ENCODE data around the gene CMTM3. TPM values are rescaled to one million over a fixed set of nuclear protein-coding genes. Genes with fewer than 3 reads are reported as not detected.

CMTM3 gene
- total RNA-seq, 1 experiment from 2014 or later, result 19.1 TPM

DNA sequence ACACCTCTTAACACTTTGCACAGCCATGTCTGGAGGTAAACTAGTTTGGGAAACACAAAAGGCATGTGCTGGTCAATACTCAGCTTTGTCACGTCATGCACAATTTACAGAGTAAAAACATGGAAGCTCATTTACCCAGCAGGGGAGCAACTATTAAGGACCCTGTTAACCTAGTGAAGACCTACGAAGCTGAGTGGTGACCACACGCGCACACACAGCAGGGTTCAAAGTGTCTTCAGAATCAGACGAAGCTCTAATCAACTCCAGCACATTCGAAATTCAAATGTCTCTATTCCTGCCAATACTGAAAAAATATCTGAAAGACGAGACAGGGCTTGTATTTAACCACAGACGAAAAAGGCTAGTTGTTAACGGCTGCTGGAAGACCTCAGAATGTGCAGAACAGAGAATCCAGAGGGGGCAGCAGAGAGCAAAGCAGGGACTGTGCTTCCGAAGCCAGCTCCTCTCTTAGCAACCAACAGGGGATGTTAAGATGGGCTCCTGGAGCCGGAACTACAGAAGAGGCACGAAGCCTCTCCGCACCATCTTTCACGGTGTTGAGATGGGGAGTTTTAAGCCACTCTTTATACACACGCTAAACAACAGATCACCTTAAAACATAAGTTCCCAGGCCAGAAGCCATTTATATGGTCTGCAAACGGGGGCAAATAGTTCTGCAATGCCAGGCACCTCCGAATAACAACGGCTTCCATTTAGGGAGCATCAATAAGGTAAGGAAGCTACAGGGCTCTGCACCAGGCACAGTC, 46.4 kb downstream of the CMTM3 start:
- ChIA-PET POLR2A (interaction anchor here (1.4 kb wide), 1 partner anchor 43 kb away, joined by 6 read pairs; no protein-coding TSS in a partner anchor), CTCF (interaction anchor here (0.5 to 4.0 kb wide), 56 partner anchors 8 to 373 kb away, joined by 3 to 80 read pairs (median 6); partner anchors contain the start of genes CKLF, CMTM3, CMTM4 and DYNC1LI2)
- TF ChIP-seq ZNF671 (CRISPR knock-in tag; IDR thresholded peaks at IDR 0.05) (no peak), SP1 (CRISPR knock-in tag; conservative IDR thresholded peaks at IDR 0.05) (0 out of 2 replicates have a peak, but pooled peaks have one; percentile 12), ZNF138 (CRISPR knock-in tag; conservative IDR thresholded peaks at IDR 0.05) (no peak), NR1H2 (CRISPR knock-in tag; IDR thresholded peaks at IDR 0.05) (no peak), MYBL2 (CRISPR knock-in tag; IDR thresholded peaks at IDR 0.05) (no peak), HMGA2 (CRISPR knock-in tag; IDR thresholded peaks at IDR 0.05) (no peak), RELA (CRISPR knock-in tag; IDR thresholded peaks at IDR 0.05; ENCODE audit: borderline replicate concordance) (no peak)
- TF ChIP-seq, protein P1, sequence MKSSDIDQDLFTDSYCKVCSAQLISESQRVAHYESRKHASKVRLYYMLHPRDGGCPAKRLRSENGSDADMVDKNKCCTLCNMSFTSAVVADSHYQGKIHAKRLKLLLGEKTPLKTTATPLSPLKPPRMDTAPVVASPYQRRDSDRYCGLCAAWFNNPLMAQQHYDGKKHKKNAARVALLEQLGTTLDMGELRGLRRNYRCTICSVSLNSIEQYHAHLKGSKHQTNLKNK (CRISPR knock-in tag; IDR thresholded peaks at IDR 0.05), result no peak
- TF ChIP-seq, protein P2, sequence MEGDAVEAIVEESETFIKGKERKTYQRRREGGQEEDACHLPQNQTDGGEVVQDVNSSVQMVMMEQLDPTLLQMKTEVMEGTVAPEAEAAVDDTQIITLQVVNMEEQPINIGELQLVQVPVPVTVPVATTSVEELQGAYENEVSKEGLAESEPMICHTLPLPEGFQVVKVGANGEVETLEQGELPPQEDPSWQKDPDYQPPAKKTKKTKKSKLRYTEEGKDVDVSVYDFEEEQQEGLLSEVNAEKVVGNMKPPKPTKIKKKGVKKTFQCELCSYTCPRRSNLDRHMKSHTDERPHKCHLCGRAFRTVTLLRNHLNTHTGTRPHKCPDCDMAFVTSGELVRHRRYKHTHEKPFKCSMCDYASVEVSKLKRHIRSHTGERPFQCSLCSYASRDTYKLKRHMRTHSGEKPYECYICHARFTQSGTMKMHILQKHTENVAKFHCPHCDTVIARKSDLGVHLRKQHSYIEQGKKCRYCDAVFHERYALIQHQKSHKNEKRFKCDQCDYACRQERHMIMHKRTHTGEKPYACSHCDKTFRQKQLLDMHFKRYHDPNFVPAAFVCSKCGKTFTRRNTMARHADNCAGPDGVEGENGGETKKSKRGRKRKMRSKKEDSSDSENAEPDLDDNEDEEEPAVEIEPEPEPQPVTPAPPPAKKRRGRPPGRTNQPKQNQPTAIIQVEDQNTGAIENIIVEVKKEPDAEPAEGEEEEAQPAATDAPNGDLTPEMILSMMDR (IDR thresholded peaks at IDR 0.05), result peak; percentile 80
- Mint-ChIP-seq H3K27me3 (ENCODE audit: low read depth) (no peaks in the 10 kb centered on the region), H3K27ac (0 out of 2 replicates have a peak overlapping the region, but pooled peaks have one; percentile 37), H3K9me3 (no peaks in the 10 kb centered on the region), H3K4me3 (peak overlapping the region; percentile 55), H3K36me3 (no peaks in the 10 kb centered on the region), H3K4me1 (peaks cover 18% of the 10 kb centered on the region)
- ATAC-seq (peak; percentile 97), DNase-seq (ENCODE audit: low spot score) (peak; percentile 88)

DNA sequence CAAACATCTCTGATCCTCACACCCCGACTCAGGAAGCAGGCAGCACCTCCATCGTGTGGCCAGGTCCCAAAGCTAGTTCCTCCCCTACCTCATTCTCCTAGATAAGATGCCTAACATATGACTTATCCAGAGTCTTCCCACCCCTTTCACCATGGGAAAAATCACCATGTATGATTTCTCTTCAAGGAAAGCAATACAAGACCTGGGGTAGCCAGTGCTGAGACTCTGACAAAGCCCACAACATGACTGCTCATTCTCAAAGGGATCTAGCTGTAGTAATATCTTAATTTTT, 46.9 kb downstream of the CMTM3 start:
- no peak for TF ChIP-seq ZNF396 (CRISPR knock-in tag; IDR thresholded peaks at IDR 0.05; ENCODE audit: borderline replicate concordance)
- TF ChIP-seq ZNF317 (CRISPR knock-in tag; IDR thresholded peaks at IDR 0.05; ENCODE audit: borderline replicate concordance, low read depth), result no peak
- no peak for TF ChIP-seq ZNF121 (CRISPR knock-in tag; IDR thresholded peaks at IDR 0.05)
- no peak for TF ChIP-seq MYBL2 (CRISPR knock-in tag; IDR thresholded peaks at IDR 0.05)
- TF ChIP-seq, protein P3, sequence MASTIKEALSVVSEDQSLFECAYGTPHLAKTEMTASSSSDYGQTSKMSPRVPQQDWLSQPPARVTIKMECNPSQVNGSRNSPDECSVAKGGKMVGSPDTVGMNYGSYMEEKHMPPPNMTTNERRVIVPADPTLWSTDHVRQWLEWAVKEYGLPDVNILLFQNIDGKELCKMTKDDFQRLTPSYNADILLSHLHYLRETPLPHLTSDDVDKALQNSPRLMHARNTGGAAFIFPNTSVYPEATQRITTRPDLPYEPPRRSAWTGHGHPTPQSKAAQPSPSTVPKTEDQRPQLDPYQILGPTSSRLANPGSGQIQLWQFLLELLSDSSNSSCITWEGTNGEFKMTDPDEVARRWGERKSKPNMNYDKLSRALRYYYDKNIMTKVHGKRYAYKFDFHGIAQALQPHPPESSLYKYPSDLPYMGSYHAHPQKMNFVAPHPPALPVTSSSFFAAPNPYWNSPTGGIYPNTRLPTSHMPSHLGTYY (CRISPR knock-in tag; IDR thresholded peaks at IDR 0.05), result no peak
- TF ChIP-seq SOX15 (CRISPR knock-in tag; IDR thresholded peaks at IDR 0.05), result no peak
- TF ChIP-seq, protein P4, sequence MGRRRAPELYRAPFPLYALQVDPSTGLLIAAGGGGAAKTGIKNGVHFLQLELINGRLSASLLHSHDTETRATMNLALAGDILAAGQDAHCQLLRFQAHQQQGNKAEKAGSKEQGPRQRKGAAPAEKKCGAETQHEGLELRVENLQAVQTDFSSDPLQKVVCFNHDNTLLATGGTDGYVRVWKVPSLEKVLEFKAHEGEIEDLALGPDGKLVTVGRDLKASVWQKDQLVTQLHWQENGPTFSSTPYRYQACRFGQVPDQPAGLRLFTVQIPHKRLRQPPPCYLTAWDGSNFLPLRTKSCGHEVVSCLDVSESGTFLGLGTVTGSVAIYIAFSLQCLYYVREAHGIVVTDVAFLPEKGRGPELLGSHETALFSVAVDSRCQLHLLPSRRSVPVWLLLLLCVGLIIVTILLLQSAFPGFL (CRISPR knock-in tag; IDR thresholded peaks at IDR 0.05; ENCODE audit: borderline replicate concordance), result no peak
- DNase-seq (ENCODE audit: low spot score) (no peak), ATAC-seq (no peak)
- POLR2A ChIA-PET, result interaction anchor here (0.7 to 1.4 kb wide), 2 partner anchors 43 to 161 kb away, joined by 4 to 6 read pairs; no protein-coding TSS in a partner anchor
- Mint-ChIP-seq H3K36me3 (no peaks in the 10 kb centered on the region), H3K4me3 (peak overlapping the region; percentile 55), H3K27me3 (ENCODE audit: low read depth) (no peaks in the 10 kb centered on the region), H3K4me1 (peaks cover 18% of the 10 kb centered on the region), H3K27ac (no peak overlapping the region), H3K9me3 (no peaks in the 10 kb centered on the region)
- CTCF ChIA-PET, result interaction anchor here (0.6 to 4.0 kb wide), 54 partner anchors 7 to 339 kb away, joined by 3 to 80 read pairs (median 6); partner anchors contain the start of genes CKLF, CMTM3, CMTM4 and DYNC1LI2

DNA sequence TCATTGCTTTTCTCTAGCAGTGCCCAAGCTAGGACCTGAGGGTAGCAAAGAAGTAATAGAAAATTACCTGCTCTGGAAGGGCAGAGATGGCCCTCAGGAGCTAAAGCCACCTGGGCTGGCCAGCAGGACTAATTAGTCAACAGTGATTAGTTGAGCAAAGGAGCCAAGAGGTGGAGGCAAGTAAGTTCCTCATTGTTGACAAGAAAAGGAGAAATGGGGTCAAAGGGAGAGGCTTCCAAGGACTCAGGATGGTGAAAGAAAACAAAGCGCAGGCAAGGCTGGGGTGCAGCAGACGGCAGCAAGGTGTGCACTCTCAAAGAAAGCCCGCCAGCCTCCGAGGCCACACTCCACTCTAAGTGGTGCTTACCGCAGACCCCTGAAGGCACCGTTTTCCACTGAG, 47.5 kb downstream of the CMTM3 start:
- Mint-ChIP-seq H3K27me3 (ENCODE audit: low read depth) (no peaks in the 10 kb centered on the region), H3K4me1 (peaks cover 18% of the 10 kb centered on the region), H3K27ac (peak overlapping the region; percentile 30; the same call in 1 of the 2 replicates), H3K9me3 (no peaks in the 10 kb centered on the region), H3K4me3 (no peak overlapping the region), H3K36me3 (no peaks in the 10 kb centered on the region)
- ChIA-PET CTCF (interaction anchor here (1.1 to 4.0 kb wide), 22 partner anchors 10 to 246 kb away, joined by 3 to 80 read pairs (median 11); partner anchors contain the start of genes CMTM3, CMTM4 and DYNC1LI2), POLR2A (interaction anchor here (0.7 kb wide), 1 partner anchor 160 kb away, joined by 4 read pairs; no protein-coding TSS in a partner anchor)
- ATAC-seq (no peak), DNase-seq (ENCODE audit: low spot score) (no peak)
- no peak for TF ChIP-seq RORB (CRISPR knock-in tag; IDR thresholded peaks at IDR 0.05)
- TF ChIP-seq, protein P5, sequence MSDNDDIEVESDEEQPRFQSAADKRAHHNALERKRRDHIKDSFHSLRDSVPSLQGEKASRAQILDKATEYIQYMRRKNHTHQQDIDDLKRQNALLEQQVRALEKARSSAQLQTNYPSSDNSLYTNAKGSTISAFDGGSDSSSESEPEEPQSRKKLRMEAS (CRISPR knock-in tag; IDR thresholded peaks at IDR 0.05), result no peak
- TF ChIP-seq GTF2I (CRISPR knock-in tag; conservative IDR thresholded peaks at IDR 0.05), result no peak
- no peak for TF ChIP-seq NR3C1 (CRISPR knock-in tag; conservative IDR thresholded peaks at IDR 0.05; ENCODE audit: low read depth)
